Measurements from ENCODE around the gene PSMG3.

- no peak for TF ChIP-seq EZH2 (IDR thresholded peaks at IDR 0.05; ENCODE audit: low read depth, unreplicated experiment)
- peak in 1 of 2 experiments; percentile 36; a peak in 2 of 4 replicates for TF ChIP-seq CTCF (conservative IDR thresholded peaks at IDR 0.05; ENCODE audit: low read depth in 2 of 2)
- no peak for TF ChIP-seq NANOG (IDR thresholded peaks at IDR 0.05; ENCODE audit: borderline replicate concordance)
- no peak for TF ChIP-seq POLR2AphosphoS5 (IDR thresholded peaks at IDR 0.05; ENCODE audit: low read depth)
- TF ChIP-seq CREB1 (CRISPR knock-in tag; IDR thresholded peaks at IDR 0.05; ENCODE audit: low read depth): no peak
- no peak for TF ChIP-seq EZH2phosphoT487 (IDR thresholded peaks at IDR 0.05; ENCODE audit: unreplicated experiment)
- TF ChIP-seq JUNB (IDR thresholded peaks at IDR 0.05; ENCODE audit: unreplicated experiment): no peak
- TF ChIP-seq REST (IDR thresholded peaks at IDR 0.05; ENCODE audit: unreplicated experiment): no peak
- no peak for TF ChIP-seq ZNF114 (CRISPR knock-in tag; IDR thresholded peaks at IDR 0.05)
- TF ChIP-seq STAT1 (IDR thresholded peaks at IDR 0.05; ENCODE audit: unreplicated experiment): no peak
- no peak for TF ChIP-seq ETS1 (IDR thresholded peaks at IDR 0.05)
- TF ChIP-seq ZNF331 (CRISPR knock-in tag; IDR thresholded peaks at IDR 0.05; ENCODE audit: low read depth): no peak
Measured at GRCh38 chr7:1545417-1546246, 24.2 kb downstream of the PSMG3 start.
